ENCODE results near the gene CRKL. TPM values are rescaled to one million over a fixed set of nuclear protein-coding genes. Genes with fewer than 3 reads are reported as not detected.

CRKL gene
- total RNA-seq, 4 donors from 2014 or later = 29.4 to 74.2 (median 57.6) TPM

DNA sequence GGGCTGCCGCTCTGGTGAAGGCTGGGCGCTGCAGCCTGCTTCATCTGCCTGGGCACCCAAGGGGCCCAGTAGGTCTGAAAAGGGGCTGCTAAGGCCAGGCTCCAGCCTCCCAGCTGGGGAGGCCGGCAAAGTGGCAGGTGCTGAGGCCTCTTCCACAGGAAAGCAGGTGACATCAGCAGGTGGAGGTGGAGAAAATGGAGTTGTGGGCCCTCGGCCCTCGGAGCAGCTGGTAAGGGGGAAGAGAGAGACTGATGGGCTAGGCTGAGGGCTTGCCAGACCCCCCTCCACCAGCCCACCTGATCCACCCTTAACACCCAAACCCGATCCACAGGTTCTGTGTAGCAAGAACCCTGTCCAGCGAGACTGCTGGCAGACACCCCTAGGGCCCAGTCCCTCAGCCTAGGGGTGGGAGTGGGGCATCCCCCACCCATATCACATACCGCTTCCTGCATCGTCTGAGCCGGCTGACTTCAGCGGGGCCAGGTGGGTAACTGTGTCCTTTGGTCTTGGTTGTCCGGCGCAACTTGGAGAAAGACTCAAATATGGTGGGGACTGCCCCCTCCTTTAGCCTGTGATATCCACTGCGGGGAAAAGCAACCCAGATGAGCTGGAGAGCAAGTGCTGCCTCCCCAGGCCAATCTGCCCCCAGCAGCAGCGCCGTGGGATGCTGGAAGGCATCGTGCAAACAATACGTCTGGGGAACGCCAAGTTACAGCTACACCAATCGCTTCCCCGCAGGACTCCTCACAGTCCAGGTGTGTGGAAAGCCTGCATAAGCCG, 83.2 kb downstream of the CRKL start:
- peaks cover 7 to 13% of the 10 kb centered on the region in 2 donors for H3K4me1 ChIP-seq
- no peaks in the 10 kb centered on the region for H3K36me3 ChIP-seq
- peak overlapping the region; percentile 72 to 73 for H3K4me3 ChIP-seq
- no peaks in the 10 kb centered on the region for H3K9me3 ChIP-seq
- no peak for DNase-seq
- peak overlapping the region; percentile 94 to 98 for H3K27ac ChIP-seq
- intact Hi-C loops (cut with DNase I; ENCODE audit: low total_unique reads) = no loop called here
- no peaks in the 10 kb centered on the region for H3K27me3 ChIP-seq
- TF ChIP-seq, protein P1, sequence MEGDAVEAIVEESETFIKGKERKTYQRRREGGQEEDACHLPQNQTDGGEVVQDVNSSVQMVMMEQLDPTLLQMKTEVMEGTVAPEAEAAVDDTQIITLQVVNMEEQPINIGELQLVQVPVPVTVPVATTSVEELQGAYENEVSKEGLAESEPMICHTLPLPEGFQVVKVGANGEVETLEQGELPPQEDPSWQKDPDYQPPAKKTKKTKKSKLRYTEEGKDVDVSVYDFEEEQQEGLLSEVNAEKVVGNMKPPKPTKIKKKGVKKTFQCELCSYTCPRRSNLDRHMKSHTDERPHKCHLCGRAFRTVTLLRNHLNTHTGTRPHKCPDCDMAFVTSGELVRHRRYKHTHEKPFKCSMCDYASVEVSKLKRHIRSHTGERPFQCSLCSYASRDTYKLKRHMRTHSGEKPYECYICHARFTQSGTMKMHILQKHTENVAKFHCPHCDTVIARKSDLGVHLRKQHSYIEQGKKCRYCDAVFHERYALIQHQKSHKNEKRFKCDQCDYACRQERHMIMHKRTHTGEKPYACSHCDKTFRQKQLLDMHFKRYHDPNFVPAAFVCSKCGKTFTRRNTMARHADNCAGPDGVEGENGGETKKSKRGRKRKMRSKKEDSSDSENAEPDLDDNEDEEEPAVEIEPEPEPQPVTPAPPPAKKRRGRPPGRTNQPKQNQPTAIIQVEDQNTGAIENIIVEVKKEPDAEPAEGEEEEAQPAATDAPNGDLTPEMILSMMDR (IDR thresholded peaks at IDR 0.05) = no peak
- no peak for TF ChIP-seq POLR2A (IDR thresholded peaks at IDR 0.05)

DNA sequence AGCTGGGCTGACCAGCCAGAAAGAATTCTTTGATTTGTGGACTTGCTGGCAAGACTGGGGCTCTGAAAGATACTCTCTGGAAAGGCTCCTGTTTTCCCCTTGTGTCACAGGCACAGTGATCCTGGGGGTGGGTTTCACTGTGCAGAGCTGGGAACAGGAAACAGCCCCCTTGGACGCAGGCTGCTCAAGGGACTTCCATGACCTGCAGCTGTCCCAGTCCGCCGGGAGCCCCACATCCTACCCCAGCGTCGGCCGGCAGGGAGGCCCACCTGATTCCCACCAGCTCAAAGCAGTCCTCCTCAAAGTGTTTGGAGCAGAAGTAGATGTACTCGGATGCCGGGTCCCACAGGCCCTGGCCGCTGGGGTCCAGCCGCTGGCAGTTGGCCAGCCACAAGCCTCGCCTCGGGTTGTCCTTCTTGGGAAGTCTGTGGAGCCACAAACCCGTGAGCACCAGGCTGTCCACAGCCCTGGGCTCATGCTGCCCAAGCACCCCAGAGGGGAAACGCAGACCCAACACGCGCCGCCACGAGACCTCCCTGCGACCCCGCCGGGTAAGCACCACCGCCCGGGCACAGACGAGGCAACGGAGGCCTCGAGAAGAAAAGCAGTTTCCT, 83.9 kb downstream of the CRKL start:
- peaks cover 7 to 13% of the 10 kb centered on the region in 2 donors for H3K4me1 ChIP-seq
- TF ChIP-seq POLR2A (IDR thresholded peaks at IDR 0.05) = no peak
- TF ChIP-seq, protein P1 (IDR thresholded peaks at IDR 0.05) = peak in 1 of 4 experiments; percentile 7
- intact Hi-C loops (cut with DNase I; ENCODE audit: low total_unique reads) = no loop called here

DNA sequence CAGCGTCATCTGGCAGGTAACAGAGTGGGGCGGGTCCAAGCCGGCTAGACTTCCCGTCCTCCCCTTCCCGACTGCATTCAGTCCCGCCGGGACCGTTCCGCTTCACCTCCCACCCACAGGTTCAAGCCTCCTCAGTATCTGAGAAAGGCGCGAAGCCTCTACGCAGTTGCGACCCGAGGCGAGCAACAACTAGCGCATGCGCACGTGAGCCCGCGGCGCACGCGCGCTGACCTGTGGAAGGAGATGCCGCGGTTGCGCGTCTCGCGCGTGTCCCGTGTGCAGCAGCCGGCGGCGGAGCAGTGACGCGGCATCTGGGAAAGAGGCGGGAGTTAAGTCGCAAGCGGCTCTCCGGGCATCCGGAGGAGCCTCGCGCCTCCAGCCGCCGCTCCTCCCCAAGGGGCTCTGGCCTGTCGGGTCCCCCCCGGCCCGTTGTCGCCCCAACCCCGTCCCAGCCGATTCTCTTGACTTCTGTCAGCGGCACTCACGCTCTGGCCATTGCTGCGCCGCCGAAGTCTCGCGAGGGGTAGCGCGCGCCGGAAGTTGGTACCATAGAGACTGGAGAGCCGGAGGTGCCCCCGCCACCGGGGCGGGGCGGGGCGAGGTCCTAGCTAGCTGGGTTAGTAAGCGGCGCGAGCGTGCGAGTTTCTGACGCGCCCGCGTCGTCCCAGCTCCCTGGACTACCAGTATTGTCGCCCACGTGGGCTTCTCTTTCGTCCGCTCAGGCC, 84.6 kb downstream of the CRKL start, which contains the start of gene THAP7:
Gene THAP7 (minus strand): TSS at position 518 of the 725 bp plus-strand sequence. CDS start 207 bp downstream, at position 311.
- Histone ChIP-seq H3K4me3 (peak within 1 kb of the TSS; percentile 72 to 73), H3K9me3 (no peaks in the 10 kb centered on the region), H3K4me1 (peaks cover 7 to 13% of the 10 kb centered on the region in 2 donors), H3K27ac (peak within 1 kb of the TSS; percentile 94 to 98), H3K27me3 (no peaks in the 10 kb centered on the region), H3K36me3 (no peaks in the 10 kb centered on the region)
- TF ChIP-seq, protein P1 (IDR thresholded peaks at IDR 0.05) = peak in 1 of 4 experiments; percentile 2
- peak; percentile 44 to 84 for TF ChIP-seq POLR2A (IDR thresholded peaks at IDR 0.05)
- intact Hi-C loops (cut with DNase I; ENCODE audit: low total_unique reads) = no loop called here
- DNase-seq = peak; percentile 96 to 97

More for the DNA sequence above, 83.9 kb downstream of the CRKL start:
- Histone ChIP-seq H3K27ac (peak overlapping the region; percentile 94 to 98), H3K4me3 (peak overlapping the region; percentile 72 to 73), H3K9me3 (no peaks in the 10 kb centered on the region), H3K36me3 (no peaks in the 10 kb centered on the region), H3K27me3 (no peaks in the 10 kb centered on the region)
- DNase-seq = no peak

Other genes starting within 250 kb of the CRKL start
- gene SERPIND1, start 143.3 kb upstream of the CRKL start, total RNA-seq = 1 to 10 TPM in 2 of 4 donors, not detected in 2; 1.0 to 4.5 TPM
- 100 to 1,000 TPM in 2 of 4 donors, 10 to 100 TPM in 2; 48.9 to 238 (median 108) TPM for gene PI4KA, start 58.6 kb upstream of the CRKL start, total RNA-seq
- 10 to 100 TPM in 3 of 4 donors, 1 to 10 TPM in 1; 5.3 to 33.5 (median 13.1) TPM for gene SNAP29, start 58.4 kb upstream of the CRKL start, total RNA-seq
- 1 to 10 TPM in 2 of 4 donors, not detected in 2; 3.2 to 3.4 TPM for gene AIFM3, start 49.8 kb downstream of the CRKL start, total RNA-seq
- 10 to 100 TPM; 18.2 to 73.7 (median 56.1) TPM for gene LZTR1, start 64.9 kb downstream of the CRKL start, total RNA-seq
- 10 to 100 TPM; 16.2 to 45.9 (median 30.9) TPM for gene THAP7, start 84.7 kb downstream of the CRKL start, total RNA-seq
- gene P2RX6, start 97.8 kb downstream of the CRKL start, total RNA-seq = 1 to 10 TPM in 2 of 4 donors, under 1 TPM in 1, not detected in 1; 0.76 to 1.5 (median 1.2) TPM
- gene SLC7A4, start 115.2 kb downstream of the CRKL start, total RNA-seq = 1 to 10 TPM in 1 of 4 donors, under 1 TPM in 2, not detected in 1; 0.35 to 7.9 (median 0.43) TPM
- under 1 TPM in 2 of 4 donors, not detected in 2; 0.14 to 0.18 TPM for gene LRRC74B, start 128.5 kb downstream of the CRKL start, total RNA-seq